Measurements from ENCODE around the gene SERPINB8. TPM values are rescaled to one million over a fixed set of nuclear protein-coding genes. Genes with fewer than 3 reads are reported as not detected.

The SERPINB8 gene
- 21.9 and 37.2 TPM in 2 replicates for total RNA-seq

GRCh38 chr18:63969942-63970808 lies at the start of gene SERPINB8:
TSS of gene SERPINB8 (plus strand) at chr18:63970081. CDS start at chr18:63978309, 8,228 bp downstream.

GRCh38 chr18:63949068-63949737 lies 20.7 kb upstream of the SERPINB8 start, which contains the start of gene HMSD:
TSS of gene HMSD (plus strand) at chr18:63949301. CDS start at chr18:63953456, 4,155 bp downstream.

Other genes with a start within 250 kb of the SERPINB8 start
- gene SERPINB7, start 194.7 kb upstream of the SERPINB8 start, total RNA-seq, result 79.4 and 136 TPM in 2 replicates
- 2.4 and 3.1 TPM in 2 replicates for gene SERPINB2, start 82.4 kb upstream of the SERPINB8 start, total RNA-seq
- 0.25 and 1.00 TPM in 2 replicates for gene SERPINB10, start 62.1 kb upstream of the SERPINB8 start, total RNA-seq
- gene HMSD, start 20.8 kb upstream of the SERPINB8 start, total RNA-seq, result 0.25 and 0.89 TPM in 2 replicates
- not detected in 2 replicates for gene LINC00305, start 179.0 kb downstream of the SERPINB8 start, total RNA-seq

Data from uterine smooth muscle cell (primary cell).